IMR-90 (cell line): ENCODE results near the gene CCT7. TPM values are rescaled to one million over a fixed set of nuclear protein-coding genes. Genes with fewer than 3 reads are reported as not detected.
"Not testable (repeated sequence)": the region's sequence is repeated elsewhere in the genome, so short reads cannot be mapped to it uniquely, and the experiment has no call there.

Source experiments
- ATAC-seq: fragments of 200-7000 bp; cut with Tn5 transposase; 2 replicates; pipeline ENCODE4 v1.9.1; 2020; ENCODE audit warnings: low read depth, mild to moderate bottlenecking, moderate library complexity
- BruUV-seq: library from RNA; stranded (reverse); fragments of 400-500 nt; replicated peaks from 2 replicates; lab custom pipeline; 2021; lab: Mats Ljungman, UMichigan
- CTCF ChIA-PET: fragments of 300-600 bp; formaldehyde crosslinking; extraction: SDS; loops from one replicate; lab custom pipeline; 2021; ENCODE audit warnings: antibody characterized with exemption; lab: Yijun Ruan, JAX
- POLR2A ChIA-PET: fragments of 300-600 bp; sonication (Branson Sonifier 250); formaldehyde crosslinking; loops from one replicate; lab custom pipeline; 2022; ENCODE audit warnings: antibody characterized with exemption; ENCODE audit not compliant: unreplicated experiment; lab: Charles Lee
- DNase-seq: peaks from one replicate; pipeline ENCODE4 v3.0.0; 2013
- H2AFZ ChIP-seq: replicated peaks from 2 replicates; pipeline ENCODE3; 2013; ENCODE audit warnings: low read length, mild to moderate bottlenecking; ENCODE audit not compliant: poor library complexity
- H2AK5ac ChIP-seq: 2 replicates; pipeline ENCODE4 v1.6.1; 2013; ENCODE audit warnings: low read depth, low read length, inconsistent platforms
- H2AK9ac ChIP-seq: replicated peaks from 2 replicates; pipeline ENCODE3; 2013; ENCODE audit warnings: mild to moderate bottlenecking, low read depth, low read length, moderate library complexity; ENCODE audit not compliant: poor library complexity
- H2BK120ac ChIP-seq: 2 replicates; pipeline ENCODE4 v1.6.1; 2013; ENCODE audit warnings: low read depth, low read length, inconsistent platforms
- H2BK15ac ChIP-seq: 3 replicates; pipeline ENCODE4 v1.6.1; 2013; ENCODE audit warnings: low read depth, low read length, inconsistent platforms
- H2BK20ac ChIP-seq: 2 replicates; pipeline ENCODE4 v1.6.1; 2013; ENCODE audit warnings: low read depth, mild to moderate bottlenecking, inconsistent platforms, low read length, moderate library complexity
- H2BK5ac ChIP-seq: 2 replicates; pipeline ENCODE4 v1.6.1; 2013; ENCODE audit warnings: mild to moderate bottlenecking, low read depth, low read length, inconsistent platforms; ENCODE audit not compliant: poor library complexity, severe bottlenecking
- H3K14ac ChIP-seq: replicated peaks from 2 replicates; pipeline ENCODE4 v1.6.1; 2013; ENCODE audit warnings: low read depth, low read length, inconsistent platforms
- H3K18ac ChIP-seq: 2 replicates; pipeline ENCODE4 v1.6.1; 2013; ENCODE audit warnings: low read depth, low read length, control low read depth
- H3K23ac ChIP-seq: 2 replicates; pipeline ENCODE4 v1.6.1; 2013; ENCODE audit warnings: low read depth, low read length, inconsistent platforms
- H3K27ac ChIP-seq: 2 replicates; pipeline ENCODE4 v1.5.1; 2013; ENCODE audit warnings: mild to moderate bottlenecking, control low read depth, low read length; ENCODE audit not compliant: insufficient read depth
- H3K27me3 ChIP-seq: 2 replicates; pipeline ENCODE4 v1.6.1; 2013; ENCODE audit warnings: low read length; ENCODE audit not compliant: control insufficient read depth, insufficient read depth
- H3K36me3 ChIP-seq: 2 replicates; pipeline ENCODE4 v1.6.1; 2013; ENCODE audit warnings: low read length, mixed read lengths; ENCODE audit not compliant: control insufficient read depth, insufficient read depth
- H3K4ac ChIP-seq: 2 replicates; pipeline ENCODE4 v1.6.1; 2013; ENCODE audit warnings: low read depth, low read length, inconsistent platforms
- H3K4me1 ChIP-seq: 2 replicates; pipeline ENCODE4 v1.6.1; 2013; ENCODE audit warnings: low read length, mixed read lengths; ENCODE audit not compliant: control insufficient read depth, insufficient read depth
- H3K4me2 ChIP-seq: 2 replicates; pipeline ENCODE4 v1.6.1; 2013; ENCODE audit warnings: low read depth, mild to moderate bottlenecking, control low read depth, low read length, moderate library complexity
- H3K4me3 ChIP-seq: 2 replicates; pipeline ENCODE4 v1.5.1; 2013; ENCODE audit warnings: low read depth, mild to moderate bottlenecking, control low read depth, low read length, moderate library complexity; ENCODE audit not compliant: insufficient read depth
- H3K56ac ChIP-seq: 2 replicates; pipeline ENCODE4 v1.6.1; 2013; ENCODE audit warnings: low read length, inconsistent platforms; ENCODE audit not compliant: insufficient read depth; ENCODE audit errors: extremely low read depth
- H3K79me1 ChIP-seq, 2 experiments: 2 replicates each; pipeline ENCODE4 v1.6.1; 2013; ENCODE audit warnings: low read length in 2 of 2, inconsistent platforms in 1 of 2, low read depth in 1 of 2
- H3K9ac ChIP-seq: 2 replicates; pipeline ENCODE4 v1.6.1; 2013; ENCODE audit warnings: low read depth, low read length, control low read depth
- H3K9me1 ChIP-seq: 2 replicates; pipeline ENCODE4 v1.6.1; 2013; ENCODE audit warnings: low read length, inconsistent platforms; ENCODE audit not compliant: insufficient read depth
- H3K9me3 ChIP-seq: 2 replicates; pipeline ENCODE4 v1.6.1; 2013; ENCODE audit warnings: low read length; ENCODE audit not compliant: control insufficient read depth, insufficient read depth
- H4K20me1 ChIP-seq: 2 replicates; pipeline ENCODE4 v1.6.1; 2013; ENCODE audit warnings: low read length, inconsistent platforms; ENCODE audit not compliant: insufficient read depth
- H4K5ac ChIP-seq: 2 replicates; pipeline ENCODE4 v1.6.1; 2013; ENCODE audit warnings: mild to moderate bottlenecking, low read depth, low read length, control low read depth
- H4K8ac ChIP-seq, 2 experiments: 2 replicates each; pipeline ENCODE4 v1.6.1; 2013; ENCODE audit warnings: low read depth in 2 of 2, low read length in 2 of 2, control low read depth in 1 of 2, inconsistent platforms in 1 of 2
- H4K91ac ChIP-seq: 2 replicates; pipeline ENCODE4 v1.6.1; 2013; ENCODE audit warnings: low read depth, low read length, inconsistent platforms; ENCODE audit not compliant: insufficient read depth
- WGBS, 2 experiments: methylation state at CpG; one replicate each; pipeline versions ENCODE4 v1.1.5 to v1.1.7; 2013; ENCODE audit warnings: missing lambda C conversion rate in 2 of 2; ENCODE audit not compliant: insufficient read length in 1 of 2; ENCODE audit errors: extremely low coverage in 2 of 2; 5-methylcytosine and 5-hydroxymethylcytosine counted together
- dilution Hi-C: fragments of 300-500 bp; cut with HindIII; formaldehyde crosslinking; loops from one replicate; pipeline ENCODE4 v1.14.3; 2018; ENCODE audit warnings: low sequenced_read_pairs; ENCODE audit not compliant: unreplicated experiment
- in situ Hi-C: fragments of 300-500 bp; cut with MboI; formaldehyde crosslinking; loops from 3 replicates; pipeline ENCODE4 v1.14.3; 2019; ENCODE audit warnings: low sequenced_read_pairs, inconsistent platforms, mixed read lengths
- intact Hi-C: fragments of 100-400 bp; cut with micrococcal nuclease; formaldehyde crosslinking; loops from 2 replicates; pipeline ENCODE4 v1.10.0; 2022
- polyA plus RNA-seq, 3 experiments: library from polyadenylated mRNA; depleted of rRNA; stranded (reverse); fragments of >200 nt; gene quantifications; 2 replicates each; pipeline ENCODE4 v1.2.3, GENCODE V29; 2012; ENCODE audit warnings: low replicate concordance in 1 of 3
- total RNA-seq: library from RNA; depleted of rRNA; stranded (reverse); fragments of >200 nt; gene quantifications from 2 replicates; pipeline ENCODE4 v1.2.3, GENCODE V29; 2012

The CCT7 gene
- total and polyA plus RNA-seq, 2 of the 4 experiments (the other 2 are of a cell fraction), result 321 to 575 TPM

DNA sequence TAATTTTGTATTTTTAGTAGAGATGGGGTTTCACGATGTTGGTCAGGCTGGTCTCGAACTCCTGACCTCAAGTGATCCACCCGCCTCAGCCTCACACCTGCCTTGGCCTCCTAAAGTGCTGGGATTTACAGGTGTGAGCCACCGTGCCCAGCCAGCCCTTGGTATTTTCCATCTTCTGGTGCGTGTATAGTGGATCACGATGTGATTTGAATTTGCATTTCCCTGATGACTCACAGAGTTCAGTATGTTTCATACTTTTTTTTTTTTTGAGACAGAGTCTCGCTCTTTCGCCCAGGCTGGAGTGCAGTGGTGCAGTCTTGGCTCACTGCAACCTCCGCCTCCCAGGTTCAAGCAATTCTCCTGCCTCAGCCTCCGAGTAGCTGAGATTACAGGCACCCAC is 33.8 kb upstream of the CCT7 start:
- CTCF ChIA-PET, H4K5ac ChIP-seq, H2BK120ac ChIP-seq, POLR2A ChIA-PET, H4K20me1 ChIP-seq, H2BK20ac ChIP-seq, H3K4ac ChIP-seq, H3K9ac ChIP-seq, H3K14ac ChIP-seq, intact Hi-C loops, H3K79me1 ChIP-seq, H2BK5ac ChIP-seq, H3K4me2 ChIP-seq, H2AFZ ChIP-seq, H3K9me1 ChIP-seq, H3K36me3 ChIP-seq, H3K9me3 ChIP-seq, H4K91ac ChIP-seq, H3K18ac ChIP-seq, H2BK15ac ChIP-seq, in situ Hi-C loops, H3K27ac ChIP-seq, H2AK5ac ChIP-seq, H3K4me3 ChIP-seq, H2AK9ac ChIP-seq, H3K4me1 ChIP-seq, DNase-seq, H3K56ac ChIP-seq, dilution Hi-C loops, H3K23ac ChIP-seq, ATAC-seq, BruUV-seq, H4K8ac ChIP-seq: not testable (repeated sequence)
- peaks cover 66% of the 10 kb centered on the region for H3K27me3 ChIP-seq
- whole genome bisulfite sequencing, 2 experiments, result no CpG with 5 or more reads among the region's 10 CpGs
